SK-N-DZ (cell line): ENCODE data around the gene UNC13A.
"Not testable (repeated sequence)": the region's sequence is repeated elsewhere in the genome, so short reads cannot be mapped to it uniquely, and the experiment has no call there.

Experiments used
- DNase-seq: peaks from one replicate; pipeline ENCODE4 v3.0.0-alpha.2; 2015; ENCODE audit warnings: low spot score

The UNC13A gene

DNA sequence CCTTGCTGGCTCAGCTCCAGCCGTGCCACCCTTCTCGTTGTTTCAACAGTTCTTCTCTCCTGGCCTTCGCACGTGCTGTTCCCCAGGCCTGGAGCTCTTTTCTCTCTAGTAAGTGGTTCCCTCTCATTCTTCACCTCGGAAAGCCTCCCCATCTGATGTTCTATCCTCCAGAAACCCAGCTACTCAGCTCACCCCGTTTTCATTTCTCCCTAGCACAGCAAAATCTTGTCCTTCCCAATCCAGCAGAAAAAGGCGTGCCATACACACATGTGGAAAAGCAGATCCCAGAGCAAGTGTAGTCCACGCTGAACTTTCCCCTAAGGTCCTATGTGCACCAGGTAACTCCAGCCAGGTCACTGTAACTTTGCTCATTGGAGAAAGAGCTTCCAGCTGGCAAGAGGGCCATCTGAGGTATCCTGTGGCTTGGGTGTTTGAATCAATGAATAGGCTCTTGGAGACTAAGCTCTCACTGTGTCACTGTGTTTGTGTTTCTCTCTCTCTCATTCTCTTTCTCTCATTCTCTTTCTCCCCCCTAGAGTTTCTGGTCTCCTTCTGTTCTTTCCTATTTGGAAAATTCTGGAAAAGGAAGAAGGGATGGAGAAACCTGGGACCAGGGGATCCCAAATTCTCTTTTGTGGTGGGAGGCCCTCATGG is 83.7 kb downstream of the UNC13A start:
- DNase-seq: no peak

DNA sequence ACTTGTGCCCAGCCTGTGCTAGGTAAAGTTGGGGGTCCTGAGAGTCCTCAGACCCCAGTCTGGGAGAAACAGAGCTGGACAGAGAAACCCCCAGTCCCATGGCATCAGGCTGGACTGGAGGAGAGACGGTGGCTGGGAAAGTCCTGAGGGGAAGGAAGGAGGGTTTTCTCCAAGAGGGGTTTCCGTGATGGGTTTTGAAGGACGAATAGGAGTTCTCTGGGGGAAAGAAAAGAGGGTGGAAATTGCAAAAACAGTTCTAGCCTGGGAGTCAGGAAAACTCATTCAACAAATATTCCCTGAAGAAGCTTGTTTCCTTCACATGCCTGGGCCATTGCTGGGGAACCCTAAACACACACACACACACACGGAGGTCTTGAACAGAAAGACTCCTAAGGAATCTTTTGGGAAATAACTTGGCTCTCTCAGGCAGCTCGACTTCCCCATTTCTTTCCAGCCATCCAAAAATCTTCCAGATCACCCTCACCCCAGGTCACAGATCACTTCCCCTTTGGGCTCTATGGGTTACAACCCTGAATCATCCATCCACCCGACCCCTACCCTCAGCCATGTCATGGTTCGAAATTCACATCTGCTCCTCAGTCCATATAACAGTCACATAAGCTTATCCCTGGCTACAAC is 85.2 kb downstream of the UNC13A start:
- no peak for DNase-seq

DNA sequence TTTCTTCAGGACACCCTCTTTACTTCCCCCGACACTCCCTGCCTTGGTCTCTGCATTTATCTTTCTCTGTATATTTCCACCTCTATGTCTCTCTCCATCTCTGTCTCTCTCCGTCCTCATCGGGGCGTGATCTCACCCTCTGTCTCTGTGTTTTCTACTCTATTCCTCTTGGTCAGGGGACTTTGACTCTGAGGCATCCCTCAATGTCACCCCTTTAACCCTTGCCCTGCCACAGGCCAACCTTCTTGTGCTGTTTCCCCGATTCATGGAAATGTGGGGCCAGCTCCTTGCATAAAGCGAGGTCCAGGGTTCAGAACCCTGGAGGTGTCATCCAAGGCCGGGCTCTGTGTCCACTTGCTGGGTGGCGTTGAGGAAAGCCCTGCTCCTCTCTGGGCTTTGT is 85.9 kb downstream of the UNC13A start:
- DNase-seq: no peak

DNA sequence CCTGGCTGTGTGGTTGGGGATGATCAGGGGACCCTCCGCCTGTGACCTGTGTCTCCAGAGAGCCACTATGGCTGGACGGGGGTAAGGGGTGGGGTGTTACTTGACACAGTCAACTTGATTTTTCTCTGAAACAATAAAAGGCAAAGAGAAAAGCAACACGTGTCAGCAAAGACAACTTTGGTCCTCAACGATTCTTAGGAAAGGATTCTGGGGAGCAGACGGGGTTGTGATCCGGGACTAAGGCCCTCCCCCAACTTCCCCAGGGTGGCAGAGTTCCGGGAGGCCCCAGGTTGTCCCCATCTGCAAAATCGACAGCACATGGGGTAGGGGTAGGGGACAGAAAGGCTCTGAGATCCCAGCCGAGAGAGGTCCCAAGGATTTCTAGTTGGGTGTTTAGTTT is 86.5 kb downstream of the UNC13A start:
- DNase-seq: no peak

DNA sequence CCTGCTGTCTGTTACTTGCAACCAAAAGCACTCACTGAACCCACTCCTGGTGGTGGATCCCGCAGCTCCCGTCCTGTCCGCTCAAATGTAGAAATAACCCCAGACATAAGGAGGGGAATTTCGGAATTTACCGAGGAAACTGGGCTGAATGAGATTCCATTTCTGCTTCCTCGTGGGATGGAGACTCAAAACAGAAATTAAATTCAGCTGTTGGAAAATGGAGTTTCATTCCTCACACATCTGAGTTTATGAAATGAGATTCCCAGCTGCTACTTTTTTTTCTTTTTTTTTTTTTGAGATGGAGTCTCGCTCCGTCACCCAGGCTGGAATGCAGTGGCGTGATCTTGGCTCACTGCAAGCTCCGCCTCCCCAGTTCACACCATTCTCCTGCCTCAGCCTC is 88.4 kb downstream of the UNC13A start:
- no peak for DNase-seq

DNA sequence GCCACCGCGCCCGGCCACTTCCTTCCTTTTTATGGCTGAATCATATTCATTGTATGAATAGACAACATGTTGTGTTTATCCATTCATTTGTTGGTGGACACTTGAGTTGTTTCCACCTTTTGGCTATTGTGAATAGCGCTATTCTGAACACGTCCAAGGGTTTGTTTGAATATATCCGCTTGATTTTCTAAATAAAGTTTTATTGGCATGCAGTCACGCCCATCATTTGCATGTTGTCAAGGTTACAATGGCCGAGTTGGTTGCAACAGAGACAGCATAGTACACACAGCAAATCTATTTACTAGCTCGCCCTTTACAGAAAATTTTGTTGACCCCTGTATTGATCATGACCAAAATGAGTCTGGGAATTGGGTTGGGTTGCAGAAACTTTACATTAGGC is 89.2 kb downstream of the UNC13A start:
- DNase-seq: no peak

DNA sequence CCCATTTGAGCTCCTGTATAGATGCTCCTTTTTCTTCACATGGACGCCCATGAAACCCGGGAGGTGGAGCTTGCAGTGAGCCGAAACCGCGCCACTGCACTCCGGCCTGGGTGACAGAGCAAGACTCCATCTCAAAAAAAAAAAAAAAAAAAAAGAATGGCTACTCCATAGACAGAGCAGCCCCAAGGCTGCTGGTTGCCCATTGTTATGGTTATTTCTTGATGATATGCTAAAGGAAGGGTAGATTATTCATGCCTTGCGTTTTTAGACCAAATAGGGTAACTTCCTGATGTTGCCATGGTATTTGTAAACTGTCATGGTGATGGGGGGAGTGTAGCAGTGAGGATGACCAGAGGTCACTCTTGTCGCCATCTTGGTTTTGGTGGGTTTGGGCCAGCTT is 90.1 kb downstream of the UNC13A start:
- not testable (repeated sequence) for DNase-seq

DNA sequence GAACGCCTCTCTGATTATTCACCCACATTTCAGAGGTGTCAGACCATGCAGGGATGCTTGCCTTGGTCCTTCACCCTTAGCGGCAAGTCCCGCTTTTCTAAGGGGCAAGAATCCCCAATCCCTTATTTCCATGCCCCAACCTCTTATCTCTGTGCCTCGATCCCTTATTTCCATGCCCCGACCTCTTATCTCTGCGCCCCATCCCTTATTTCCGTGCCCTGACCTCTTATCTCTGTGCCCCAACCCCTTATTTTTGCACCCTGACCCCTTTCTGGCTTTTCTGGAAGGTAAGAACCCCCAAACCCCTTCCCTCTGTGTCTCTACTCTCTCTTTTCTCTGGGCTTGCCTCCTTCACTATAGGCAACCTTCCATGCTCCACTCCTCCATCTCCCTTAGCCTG is 93.9 kb downstream of the UNC13A start:
- not testable (repeated sequence) for DNase-seq

DNA sequence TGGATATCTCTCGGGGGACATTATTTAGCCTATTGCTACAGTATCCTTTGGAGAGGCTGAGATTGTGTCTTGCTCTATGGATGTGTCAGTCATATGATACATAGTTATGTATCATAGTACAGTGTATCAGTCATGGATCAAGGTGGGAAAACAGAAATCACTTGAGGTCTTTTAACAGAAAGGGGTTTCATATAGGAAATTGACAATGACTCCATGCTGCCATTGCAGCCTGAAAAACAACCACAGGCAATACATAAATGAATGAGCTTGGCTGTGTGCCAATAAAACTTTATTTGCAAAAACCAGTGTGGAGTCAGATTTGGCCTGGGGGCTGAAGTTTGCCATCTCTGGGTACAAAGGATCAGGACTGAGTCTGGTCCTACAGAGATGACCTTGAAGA is 97.3 kb downstream of the UNC13A start:
- DNase-seq: no peak

DNA sequence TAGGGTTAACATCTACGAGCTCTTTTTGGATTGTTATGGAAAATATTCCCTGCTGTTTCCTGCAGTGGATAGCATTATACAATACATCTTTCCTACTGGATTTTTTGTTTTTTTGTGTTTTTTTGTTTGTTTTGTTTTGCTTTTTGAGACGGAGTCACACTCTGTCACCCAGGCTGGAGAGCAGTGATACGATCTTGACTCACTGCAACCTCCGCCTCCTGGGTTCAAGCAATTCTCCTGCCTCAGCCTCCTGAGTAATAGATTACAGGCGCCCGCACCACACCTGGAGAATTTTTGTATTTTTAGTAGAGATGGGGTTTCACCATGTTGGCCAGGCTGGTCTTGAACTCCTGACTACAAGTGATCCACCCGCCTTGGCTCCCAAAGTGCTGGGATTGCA is 102.8 kb downstream of the UNC13A start:
- not testable (repeated sequence) for DNase-seq

DNA sequence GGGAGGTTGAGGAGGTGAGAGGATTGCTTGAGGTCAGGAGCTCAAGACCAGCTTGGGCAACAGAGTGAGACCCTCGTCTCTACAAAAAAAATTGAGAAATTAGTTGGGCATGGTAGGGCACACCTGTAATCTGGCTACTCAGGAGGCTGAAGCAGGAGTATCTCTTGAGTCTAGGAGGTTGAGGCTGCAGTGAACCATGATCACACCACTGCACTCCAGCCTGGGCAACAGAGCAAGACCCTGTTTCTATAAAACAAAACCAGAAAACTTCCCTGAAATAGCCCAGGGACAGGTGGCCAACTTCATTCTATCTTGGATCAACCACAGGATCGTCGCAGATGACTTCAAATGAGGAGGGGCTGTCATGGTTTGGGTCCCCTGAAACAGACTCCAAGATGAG is 104.0 kb downstream of the UNC13A start:
- DNase-seq: no peak

DNA sequence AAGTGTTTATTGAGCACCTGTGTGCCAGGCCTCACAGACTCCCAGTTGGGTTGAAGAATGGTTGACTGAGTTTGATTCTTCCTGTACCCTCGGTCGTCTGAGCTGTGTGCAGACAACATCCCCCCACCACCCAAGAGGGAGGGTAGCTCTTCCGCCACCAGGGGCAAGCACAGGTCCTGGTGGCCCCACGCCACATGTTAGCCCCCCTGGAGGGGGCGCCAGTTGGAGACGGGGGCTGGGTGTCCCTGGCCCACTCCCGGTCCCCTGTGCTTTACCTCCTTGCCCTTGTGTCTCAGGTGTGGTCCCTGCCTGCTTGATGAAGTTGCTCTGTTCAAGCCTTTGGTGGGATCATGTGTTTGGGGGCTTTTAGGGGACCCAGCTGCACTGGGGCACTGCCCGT is 105.5 kb downstream of the UNC13A start:
- no peak for DNase-seq

DNA sequence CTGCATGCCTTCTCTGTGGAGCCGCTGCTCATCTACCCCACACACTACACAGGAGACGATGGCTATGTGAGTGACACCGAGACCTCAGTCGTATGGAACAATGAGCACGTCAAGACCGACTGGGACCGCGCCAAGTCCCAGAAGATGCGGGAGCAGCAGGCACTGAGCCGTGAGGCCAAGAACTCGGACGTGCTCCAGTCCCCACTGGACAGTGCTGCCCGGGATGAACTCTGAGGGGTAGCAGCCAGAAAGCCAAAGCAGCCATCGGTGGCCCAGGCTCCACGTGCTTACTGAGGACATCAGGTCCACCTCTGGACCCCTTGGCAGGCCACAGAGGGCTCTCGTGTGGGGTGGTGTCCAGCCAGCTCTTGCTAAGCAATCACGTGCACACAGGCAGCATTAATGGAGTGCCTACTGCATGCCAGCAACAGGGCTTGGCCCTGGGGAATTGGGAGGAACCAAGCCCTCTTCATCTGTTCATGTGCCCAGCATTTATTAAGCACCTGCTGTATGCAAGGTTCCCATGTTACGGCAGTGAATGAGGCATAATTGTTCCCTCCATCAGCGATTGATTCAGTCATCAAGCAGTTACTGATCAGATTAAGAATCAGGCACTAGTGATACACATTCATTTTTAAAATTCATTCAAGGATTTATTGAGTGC is 106.8 kb downstream of the UNC13A start:
- DNase-seq: no peak

DNA sequence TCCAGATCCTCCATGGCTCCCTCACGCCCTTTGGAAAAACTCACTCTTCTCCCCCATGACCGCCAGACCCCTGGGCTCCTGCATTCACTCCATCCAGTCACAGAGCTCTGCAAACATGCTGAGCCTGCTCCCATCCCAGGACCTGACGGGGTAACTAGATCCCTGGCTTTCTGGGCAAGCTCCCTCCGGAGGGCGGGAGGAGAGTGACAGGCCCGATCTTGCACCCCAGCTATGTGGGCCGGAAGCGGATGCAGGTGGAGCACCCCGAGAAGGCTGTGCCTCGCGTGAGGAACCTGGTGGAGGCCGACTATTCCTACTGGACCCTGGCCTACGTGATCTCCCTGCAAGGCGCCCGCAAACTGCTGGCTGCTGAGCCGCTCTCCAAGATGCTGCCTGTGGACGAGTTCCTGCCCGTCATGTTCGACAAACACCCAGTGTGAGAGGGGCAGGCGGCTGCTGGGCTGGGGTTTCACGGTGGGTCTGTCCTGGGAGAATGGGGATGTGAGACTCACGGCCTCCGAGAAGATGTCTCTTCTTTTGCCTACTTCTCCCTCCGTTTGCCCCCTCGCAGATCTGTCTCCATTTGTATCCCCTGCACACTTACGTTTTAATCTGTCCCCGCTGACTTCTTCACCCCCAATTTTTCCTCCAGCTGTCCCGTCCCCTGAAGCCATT is 107.5 kb downstream of the UNC13A start:
- DNase-seq: no peak

DNA sequence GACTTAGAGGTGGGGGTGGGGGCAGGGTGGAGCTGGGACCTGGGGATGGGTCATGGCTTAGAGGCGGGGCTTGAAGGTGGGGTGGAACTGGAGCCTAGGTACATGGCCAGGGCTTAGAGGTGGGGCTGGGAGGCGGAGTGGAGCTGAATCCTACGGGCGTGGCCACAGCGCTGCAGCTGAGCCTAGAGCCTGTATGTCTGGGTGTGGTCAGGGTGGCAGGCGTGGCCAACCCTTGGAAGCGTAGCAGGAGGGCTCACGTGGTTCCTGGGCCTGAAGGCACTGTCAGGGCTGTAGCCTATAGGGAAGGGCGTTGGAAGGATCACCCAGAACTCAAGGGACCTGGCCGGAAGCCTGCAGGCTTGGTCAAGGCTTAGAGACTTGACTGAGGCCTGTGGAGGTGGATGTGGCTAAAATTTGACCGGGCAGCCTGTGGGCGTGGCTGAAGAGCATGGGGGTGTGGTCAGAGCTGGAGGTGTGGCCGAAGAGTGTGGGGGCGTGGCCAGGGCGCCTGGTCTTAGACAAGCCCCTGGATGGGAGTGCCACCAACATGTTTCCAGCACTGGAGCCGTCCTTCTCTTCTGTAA is 108.4 kb downstream of the UNC13A start:
- DNase-seq: peak; percentile 43

DNA sequence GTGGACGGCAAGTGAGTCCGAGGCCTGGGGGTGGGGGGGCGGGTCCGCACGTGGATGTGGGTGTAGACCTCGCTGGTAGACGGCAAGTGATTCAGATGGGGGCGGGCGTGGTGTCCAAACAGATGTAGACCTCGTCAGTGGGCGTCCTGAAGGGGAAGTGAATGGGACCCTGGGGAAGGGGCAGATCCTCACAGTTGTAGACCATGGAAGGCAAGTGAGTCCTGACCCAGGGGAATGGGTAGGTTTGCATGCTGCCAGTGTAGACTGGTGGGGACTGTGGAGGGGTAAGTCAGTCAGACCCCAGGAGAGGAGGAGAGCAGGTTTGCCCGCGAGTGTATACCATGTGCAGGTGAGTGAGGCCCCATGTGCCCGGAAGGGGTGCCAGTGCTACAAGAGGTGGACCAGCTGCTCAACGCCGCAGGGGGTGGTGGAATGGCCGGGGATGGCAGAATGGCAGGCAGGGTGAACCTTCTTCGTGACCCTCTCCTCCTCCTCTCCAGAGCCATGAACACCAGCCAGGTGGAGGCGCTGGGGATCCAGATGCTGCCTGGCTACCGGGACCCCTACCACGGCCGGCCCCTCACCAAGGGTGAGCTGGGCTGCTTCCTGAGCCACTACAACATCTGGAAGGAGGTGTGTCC is 110.6 kb downstream of the UNC13A start:
- no peak for DNase-seq

DNA sequence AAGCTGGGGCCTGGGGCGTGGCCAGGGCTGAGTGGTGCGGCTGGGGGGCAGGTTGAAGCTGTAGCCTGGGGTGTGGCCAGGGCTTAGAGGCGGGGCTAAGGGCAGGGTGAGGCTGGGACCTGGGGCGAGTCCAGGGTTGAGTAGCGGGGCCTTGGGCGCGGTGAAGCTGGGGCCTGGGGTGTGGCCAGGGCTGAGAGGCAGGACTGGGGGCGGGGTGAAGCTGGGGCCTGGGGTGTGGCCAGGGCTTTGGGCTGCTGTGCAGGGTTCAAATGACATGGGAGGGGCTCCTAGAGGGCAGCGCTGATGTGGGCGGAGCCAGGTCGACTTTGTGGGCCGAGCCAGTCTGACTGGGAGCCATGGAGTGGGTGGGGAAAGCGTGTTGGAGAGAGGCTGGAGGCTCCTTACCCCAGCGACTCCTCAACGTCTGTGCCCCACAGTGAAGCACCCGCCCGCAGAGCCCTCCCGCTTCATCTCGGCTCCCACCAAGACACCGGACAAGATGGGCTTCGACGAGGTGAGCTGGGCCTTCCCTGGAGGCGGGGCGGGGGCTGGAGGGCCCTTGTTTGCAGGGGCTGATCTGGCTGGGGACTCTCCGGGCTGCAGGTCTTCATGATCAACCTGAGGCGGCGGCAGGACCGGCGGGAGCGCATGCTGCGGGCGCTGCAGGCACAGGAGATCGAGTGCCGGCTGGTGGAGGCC is 111.2 kb downstream of the UNC13A start:
- peak; percentile 24 for DNase-seq

DNA sequence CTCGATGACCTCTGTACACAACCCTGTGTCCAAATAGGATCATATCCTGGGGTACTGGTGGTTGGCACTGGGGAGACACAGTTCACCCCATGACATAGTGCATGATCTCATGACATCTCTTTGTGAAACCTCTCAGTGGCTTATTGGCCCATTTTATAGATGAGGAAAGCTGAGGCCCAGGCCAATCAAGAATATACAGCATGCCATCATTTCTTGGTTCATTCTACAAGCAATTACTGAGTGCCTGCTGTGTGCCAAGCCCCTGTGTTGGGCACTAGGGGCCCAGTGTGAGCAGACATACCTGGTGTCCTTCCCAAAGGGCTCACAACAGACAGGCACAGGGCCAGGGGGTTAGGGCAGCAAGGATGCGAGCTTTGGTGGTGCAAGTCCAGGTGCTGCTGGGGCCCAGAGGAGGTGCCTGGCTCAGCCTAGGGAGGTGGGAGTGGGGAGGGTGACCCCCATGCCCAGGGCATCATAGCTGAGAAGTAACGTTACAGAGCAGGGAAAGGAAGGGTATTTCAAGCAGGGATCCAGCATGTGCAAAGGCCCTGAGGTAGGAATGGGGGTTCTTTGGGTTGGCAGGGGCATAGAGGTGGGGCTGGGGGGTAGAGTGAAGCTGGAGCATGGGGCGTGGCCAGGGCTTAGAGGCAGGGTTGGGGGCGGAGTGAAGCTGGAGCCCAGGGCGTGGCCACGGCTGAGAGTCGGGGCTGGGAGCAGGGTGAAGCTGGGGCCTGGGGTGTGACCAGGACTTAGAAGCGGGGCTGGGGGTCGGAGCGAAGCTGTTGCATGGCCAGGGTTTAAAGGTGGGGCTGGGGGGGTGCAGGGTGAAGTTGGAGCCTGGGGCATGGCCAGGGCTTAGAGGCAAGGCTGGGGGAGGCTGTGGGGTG is 112.0 kb downstream of the UNC13A start:
- DNase-seq: no peak

DNA sequence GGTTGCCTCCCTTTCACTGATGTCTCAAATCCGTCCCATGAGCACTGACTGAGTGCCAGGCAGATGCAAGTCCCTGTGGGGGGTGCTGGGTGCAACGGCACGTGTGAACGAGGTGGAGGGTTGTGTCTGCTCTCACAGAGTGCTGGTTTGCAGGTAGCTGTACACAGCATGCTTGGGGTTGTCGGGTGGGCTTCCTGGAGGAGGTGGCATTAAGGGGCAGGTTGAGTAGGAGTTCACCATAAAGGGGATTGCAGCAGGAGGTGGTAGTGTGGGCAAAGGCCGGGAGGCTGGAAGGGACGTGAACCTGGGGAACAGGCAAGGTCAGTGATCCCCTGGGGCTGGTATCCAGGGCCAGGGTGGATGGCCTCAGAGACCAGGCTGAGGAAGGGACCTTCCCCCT is 115.5 kb downstream of the UNC13A start:
- no peak for DNase-seq

DNA sequence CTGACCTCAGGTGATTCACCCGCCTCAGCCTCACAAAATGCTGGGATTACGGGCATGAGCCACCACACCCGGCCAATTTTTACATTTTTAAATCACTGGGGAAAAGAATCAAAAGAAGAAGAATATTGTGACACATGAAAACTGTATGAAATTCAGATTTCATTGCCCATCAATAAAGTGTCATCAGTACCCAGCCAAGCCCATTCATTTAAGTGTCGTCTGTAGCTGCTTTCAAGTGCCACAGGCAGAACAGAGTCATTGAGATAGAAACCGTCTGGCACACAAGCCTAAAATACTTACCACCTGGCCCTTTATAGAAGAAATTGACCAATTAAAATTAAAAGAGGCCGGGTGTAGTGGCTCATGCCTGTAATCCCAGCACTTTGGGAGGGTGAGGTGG is 117.4 kb downstream of the UNC13A start:
- no peak for DNase-seq
